Liver (tissue), 9 donors: ENCODE measurements around the gene PODXL2. TPM values are rescaled to one million over a fixed set of nuclear protein-coding genes. Genes with fewer than 3 reads are reported as not detected.

Experiments used
- DNase-seq: peaks from one replicate; pipeline ENCODE4 v3.0.0-alpha.2; 2017; ENCODE audit warnings: low spot score
- H3K27ac ChIP-seq, 2 donors: one replicate each; pipeline ENCODE4 v1.7.0; 2013; ENCODE audit warnings: inconsistent platforms in 2 of 2, low read length in 2 of 2, control low read depth in 1 of 2, low read depth in 1 of 2, mild to moderate bottlenecking in 1 of 2
- H3K27me3 ChIP-seq, 4 donors: one replicate each; pipeline versions ENCODE4 v1.6.1 to v1.7.0; 2013; ENCODE audit warnings: low read length in 3 of 4, inconsistent platforms in 1 of 4, mild to moderate bottlenecking in 1 of 4, moderate library complexity in 1 of 4; ENCODE audit not compliant: control insufficient read depth in 4 of 4, insufficient read depth in 4 of 4
- H3K36me3 ChIP-seq, 4 donors: one replicate each; pipeline versions ENCODE4 v1.6.1 to v1.7.0; 2013; ENCODE audit warnings: low read length in 3 of 4, mild to moderate bottlenecking in 3 of 4, low read depth in 1 of 4, moderate library complexity in 1 of 4; ENCODE audit not compliant: control insufficient read depth in 4 of 4, insufficient read depth in 3 of 4
- H3K4me1 ChIP-seq, 4 donors: one replicate each; pipeline versions ENCODE4 v1.6.1 to v1.7.0; 2013; ENCODE audit warnings: low read length in 3 of 4, mild to moderate bottlenecking in 3 of 4, moderate library complexity in 1 of 4; ENCODE audit not compliant: control insufficient read depth in 4 of 4, insufficient read depth in 4 of 4
- H3K4me3 ChIP-seq, 3 donors: one replicate each; pipeline versions ENCODE4 v1.6.1 to v1.7.0; 2013; ENCODE audit warnings: low read length in 3 of 3, control low read depth in 1 of 3, low read depth in 1 of 3, mild to moderate bottlenecking in 1 of 3
- H3K9ac ChIP-seq, 2 donors: one replicate each; pipeline ENCODE4 v1.7.0; 2013; ENCODE audit warnings: low read length in 2 of 2, mild to moderate bottlenecking in 2 of 2, moderate library complexity in 2 of 2, control low read depth in 1 of 2, low read depth in 1 of 2
- H3K9me3 ChIP-seq, 4 donors: one replicate each; pipeline versions ENCODE4 v1.6.1 to v1.7.0; 2013; ENCODE audit warnings: low read length in 3 of 4; ENCODE audit not compliant: control insufficient read depth in 4 of 4
- CTCF ChIP-seq: fragments of 150-350 bp; IDR thresholded peaks from 2 replicates; pipeline ENCODE4 v1.5.1; 2017; ENCODE audit warnings: improper control_type of control experiment, low read depth, low read length; ENCODE audit not compliant: missing input control
- EGR1 ChIP-seq, 2 donors: IDR thresholded peaks; 2 replicates each; pipeline ENCODE4 v1.6.1; 2016 to 2018; ENCODE audit warnings: antibody characterized with exemption in 2 of 2, low read depth in 2 of 2
- FOXA1 ChIP-seq: IDR thresholded peaks from 2 replicates; pipeline ENCODE4 v1.6.1; 2016; ENCODE audit warnings: antibody characterized with exemption
- FOXA2 ChIP-seq: IDR thresholded peaks from 2 replicates; pipeline ENCODE4 v1.6.1; 2016; ENCODE audit warnings: antibody characterized with exemption
- GABPA ChIP-seq, 2 donors: IDR thresholded peaks in 1 of 2; conservative IDR thresholded peaks in 1 of 2; 2 replicates each; pipeline ENCODE4 v1.6.1; 2016; ENCODE audit warnings: antibody characterized with exemption in 2 of 2, mild to moderate bottlenecking in 1 of 2, moderate library complexity in 1 of 2
- HNF4A ChIP-seq, 2 donors: conservative IDR thresholded peaks; 2 replicates each; pipeline ENCODE4 v1.6.1; 2016; ENCODE audit warnings: antibody characterized with exemption in 2 of 2, mild to moderate bottlenecking in 2 of 2
- HNF4G ChIP-seq: IDR thresholded peaks from 2 replicates; pipeline ENCODE4 v1.6.1; 2016; ENCODE audit warnings: antibody characterized with exemption
- JUND ChIP-seq, 2 donors: IDR thresholded peaks; 2 replicates each; pipeline ENCODE4 v1.6.1; 2016; ENCODE audit warnings: antibody characterized with exemption in 2 of 2
- MAX ChIP-seq: IDR thresholded peaks from 2 replicates; pipeline ENCODE4 v1.6.1; 2016; ENCODE audit warnings: antibody characterized with exemption
- NR2F2 ChIP-seq: IDR thresholded peaks from 2 replicates; pipeline ENCODE4 v1.6.1; 2016; ENCODE audit warnings: antibody characterized with exemption
- RAD21 ChIP-seq, 2 donors: IDR thresholded peaks; 2 replicates each; pipeline ENCODE4 v1.6.1; 2016; ENCODE audit warnings: antibody characterized with exemption in 2 of 2, mild to moderate bottlenecking in 2 of 2
- REST ChIP-seq: IDR thresholded peaks from 2 replicates; pipeline ENCODE4 v1.6.1; 2016; ENCODE audit warnings: antibody characterized with exemption, mild to moderate bottlenecking
- SP1 ChIP-seq: IDR thresholded peaks from 2 replicates; pipeline ENCODE4 v1.6.1; 2018; ENCODE audit warnings: antibody characterized with exemption, mild to moderate bottlenecking
- TAF1 ChIP-seq: conservative IDR thresholded peaks from 2 replicates; pipeline ENCODE4 v1.6.1; 2016; ENCODE audit warnings: antibody characterized with exemption, mild to moderate bottlenecking
- YY1 ChIP-seq: IDR thresholded peaks from 2 replicates; pipeline ENCODE4 v1.6.1; 2016; ENCODE audit warnings: antibody characterized with exemption, mild to moderate bottlenecking
- WGBS: extraction: QIAGEN DNeasy Blood & Tissue Kit; methylation state at CpG from one replicate; pipeline ENCODE4 v1.1.7; 2013; 5-methylcytosine and 5-hydroxymethylcytosine counted together
- polyA plus RNA-seq, 2 donors: library from polyadenylated mRNA; stranded (reverse) in 1 of 2; unstranded in 1 of 2; fragments of 200-250 nt in 1 of 2; fragments of >200 nt in 1 of 2; fragmentation: Nextera tagmentation in 1 of 2; extraction: Ambion mirVana in 1 of 2; gene quantifications; one replicate each; pipeline versions ENCODE4 v1.2.1 to v1.2.3, GENCODE V29; 2013 to 2015
- total RNA-seq, 2 donors: library from RNA; depleted of rRNA; stranded (reverse); fragments of >200 nt; gene quantifications; one replicate each; pipeline ENCODE4 v1.2.3, GENCODE V29; 2014
- TF ChIP-seq, protein P1 (sequence below): IDR thresholded peaks from 2 replicates; pipeline ENCODE4 v1.6.1; 2016; ENCODE audit warnings: antibody characterized with exemption
- TF ChIP-seq, protein P2 (sequence below): IDR thresholded peaks from 2 replicates; pipeline ENCODE4 v1.6.1; 2016; ENCODE audit warnings: antibody characterized with exemption
- donor health status: healthy.
- donor health status: healthy.
- donor health status: healthy.
- donor health status: healthy.
- donor health status: healthy.

PODXL2 gene
- total and polyA plus RNA-seq, 4 donors = 0.47 to 1.4 (median 0.88) TPM

DNA sequence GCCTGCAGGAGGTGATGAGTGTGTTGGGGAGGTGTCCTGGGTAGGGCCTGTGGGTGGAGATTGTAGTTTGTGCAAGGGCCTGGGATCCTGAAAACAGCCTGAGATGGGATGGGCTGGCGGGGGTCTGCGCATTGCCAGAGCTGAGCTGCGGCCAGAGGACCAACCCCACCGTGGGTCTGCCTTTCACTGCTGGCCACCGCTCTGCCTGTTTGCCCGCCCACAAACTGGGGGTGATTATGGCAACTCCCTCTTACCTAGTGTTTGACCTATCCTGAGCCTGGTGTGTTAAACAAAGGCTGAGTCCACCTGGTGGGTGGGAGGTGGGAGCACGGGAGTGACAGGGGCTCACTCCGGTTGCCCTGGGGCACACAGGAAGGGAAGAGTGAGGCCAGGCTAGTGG is 53.6 kb downstream of the PODXL2 start (continued):
- no peak for TF ChIP-seq GABPA (IDR thresholded peaks at IDR 0.05 in 1 of 2, conservative IDR thresholded peaks at IDR 0.05 in 1 of 2)
- TF ChIP-seq, protein P1, sequence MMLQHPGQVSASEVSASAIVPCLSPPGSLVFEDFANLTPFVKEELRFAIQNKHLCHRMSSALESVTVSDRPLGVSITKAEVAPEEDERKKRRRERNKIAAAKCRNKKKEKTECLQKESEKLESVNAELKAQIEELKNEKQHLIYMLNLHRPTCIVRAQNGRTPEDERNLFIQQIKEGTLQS = no peak
- no peak for TF ChIP-seq FOXA1

DNA sequence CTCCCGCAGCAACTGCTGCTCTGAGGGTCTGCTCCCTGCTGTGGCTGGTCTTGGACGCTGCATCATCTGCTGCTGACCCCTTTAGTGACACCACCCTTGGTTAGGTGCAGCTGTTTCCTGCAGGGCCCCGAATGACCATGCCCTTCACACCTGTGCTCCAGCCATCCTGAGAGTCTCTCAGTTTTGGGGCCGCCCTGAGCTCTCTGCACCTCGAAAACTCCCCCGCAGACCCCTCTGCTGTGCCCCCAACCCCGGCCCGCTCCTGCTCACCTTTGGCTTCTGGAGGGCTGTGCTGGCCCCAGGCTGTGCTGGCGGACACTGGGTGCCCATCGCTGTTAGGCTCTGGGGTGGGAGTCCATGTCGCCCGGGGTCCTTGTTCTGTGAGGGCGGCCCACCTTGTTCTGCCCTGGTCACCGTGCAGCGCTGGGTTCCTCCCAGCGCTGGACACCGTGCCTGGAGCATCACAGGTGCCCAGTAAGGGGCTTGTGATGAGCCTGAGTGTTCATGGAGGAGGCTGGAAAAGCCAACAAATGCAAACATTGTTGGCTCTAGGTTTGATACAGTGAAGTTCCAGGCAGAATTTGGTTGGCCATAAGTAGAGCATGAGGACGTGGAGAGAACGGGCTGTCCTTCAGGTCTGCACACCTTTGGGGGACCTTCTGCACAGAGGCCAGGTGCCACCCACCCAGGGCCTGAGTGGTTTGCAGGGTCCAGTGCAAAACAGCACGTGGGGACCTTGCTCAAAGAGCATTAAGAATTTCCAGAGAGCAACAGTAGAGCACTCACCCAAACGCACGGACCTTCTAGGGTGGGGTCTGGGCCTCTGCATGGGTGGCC is 56.1 kb downstream of the PODXL2 start:
- TF ChIP-seq, protein P2, sequence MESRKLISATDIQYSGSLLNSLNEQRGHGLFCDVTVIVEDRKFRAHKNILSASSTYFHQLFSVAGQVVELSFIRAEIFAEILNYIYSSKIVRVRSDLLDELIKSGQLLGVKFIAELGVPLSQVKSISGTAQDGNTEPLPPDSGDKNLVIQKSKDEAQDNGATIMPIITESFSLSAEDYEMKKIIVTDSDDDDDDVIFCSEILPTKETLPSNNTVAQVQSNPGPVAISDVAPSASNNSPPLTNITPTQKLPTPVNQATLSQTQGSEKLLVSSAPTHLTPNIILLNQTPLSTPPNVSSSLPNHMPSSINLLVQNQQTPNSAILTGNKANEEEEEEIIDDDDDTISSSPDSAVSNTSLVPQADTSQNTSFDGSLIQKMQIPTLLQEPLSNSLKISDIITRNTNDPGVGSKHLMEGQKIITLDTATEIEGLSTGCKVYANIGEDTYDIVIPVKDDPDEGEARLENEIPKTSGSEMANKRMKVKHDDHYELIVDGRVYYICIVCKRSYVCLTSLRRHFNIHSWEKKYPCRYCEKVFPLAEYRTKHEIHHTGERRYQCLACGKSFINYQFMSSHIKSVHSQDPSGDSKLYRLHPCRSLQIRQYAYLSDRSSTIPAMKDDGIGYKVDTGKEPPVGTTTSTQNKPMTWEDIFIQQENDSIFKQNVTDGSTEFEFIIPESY = no peak
- TF ChIP-seq FOXA2 (no peak), JUND (IDR thresholded peaks at IDR 0.05) (no peak), GABPA (IDR thresholded peaks at IDR 0.05 in 1 of 2, conservative IDR thresholded peaks at IDR 0.05 in 1 of 2) (no peak)
- Histone ChIP-seq H3K36me3 (no peaks in the 10 kb centered on the region), H3K27me3 (no peaks in the 10 kb centered on the region), H3K4me1 (no peaks in the 10 kb centered on the region), H3K27ac (no peak overlapping the region), H3K4me3 (no peak overlapping the region), H3K9me3 (no peaks in the 10 kb centered on the region), H3K9ac (no peak overlapping the region)
- peak; percentile 66 for DNase-seq
- WGBS = 73% methylated on average over 22 of the region's 22 CpGs

DNA sequence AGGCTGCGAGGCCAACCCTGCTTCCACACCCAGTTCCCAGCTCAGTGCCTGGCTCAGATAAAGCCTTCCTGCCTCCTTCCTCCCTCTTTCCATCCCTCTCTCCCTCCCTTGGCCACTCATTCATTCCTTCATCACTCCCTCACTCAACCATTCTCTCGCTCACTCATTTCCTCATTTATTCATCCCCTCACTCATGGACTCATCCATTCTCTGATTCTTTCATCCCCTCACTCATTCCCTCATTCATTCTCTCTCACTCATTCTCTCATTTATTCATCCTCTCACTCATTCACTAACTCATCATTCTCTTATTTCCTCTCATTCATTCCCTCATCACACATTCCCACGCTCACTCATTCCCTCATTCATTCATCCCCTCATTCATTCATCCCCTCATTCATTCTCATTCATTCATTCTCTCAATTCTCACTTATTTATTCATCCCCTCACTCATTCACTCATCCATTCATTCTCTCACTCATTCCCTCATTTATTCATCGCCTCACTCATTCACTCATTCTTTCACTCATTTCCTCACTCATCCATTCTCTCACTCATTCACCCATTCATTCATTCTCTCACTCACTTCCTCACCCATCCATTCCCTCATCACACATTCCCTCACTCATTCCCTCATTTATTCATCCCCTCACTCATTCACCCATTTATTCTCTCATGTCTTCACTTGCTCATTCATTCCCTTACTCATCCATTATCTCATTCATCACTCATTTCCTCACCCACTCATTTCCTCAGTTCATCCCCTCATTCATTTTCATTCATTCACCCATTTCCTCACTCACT is 56.9 kb downstream of the PODXL2 start:
- Histone ChIP-seq H3K9ac (no peak overlapping the region), H3K4me1 (no peaks in the 10 kb centered on the region), H3K27me3 (no peaks in the 10 kb centered on the region), H3K27ac (no peak overlapping the region), H3K4me3 (no peak overlapping the region), H3K9me3 (no peaks in the 10 kb centered on the region), H3K36me3 (peaks cover 0 to 3% (median 0%) of the 10 kb centered on the region in 4 donors)
- no peak for DNase-seq
- 78% methylated on average over 4 of the region's 4 CpGs for WGBS
- TF ChIP-seq FOXA2 (no peak), GABPA (IDR thresholded peaks at IDR 0.05 in 1 of 2, conservative IDR thresholded peaks at IDR 0.05 in 1 of 2) (no peak), REST (no peak), EGR1 (IDR thresholded peaks at IDR 0.05; ENCODE audit: low read depth in 2 of 2) (no peak), SP1 (no peak), RAD21 (IDR thresholded peaks at IDR 0.05) (no peak), MAX (no peak), CTCF (no peak), HNF4G (no peak), TAF1 (no peak), YY1 (no peak), JUND (IDR thresholded peaks at IDR 0.05) (no peak), NR2F2 (no peak), HNF4A (conservative IDR thresholded peaks at IDR 0.05) (no peak)
- TF ChIP-seq, protein P2 = no peak
- TF ChIP-seq, protein P1 = no peak
